ENCODE data around the gene ELMO2.

DNA sequence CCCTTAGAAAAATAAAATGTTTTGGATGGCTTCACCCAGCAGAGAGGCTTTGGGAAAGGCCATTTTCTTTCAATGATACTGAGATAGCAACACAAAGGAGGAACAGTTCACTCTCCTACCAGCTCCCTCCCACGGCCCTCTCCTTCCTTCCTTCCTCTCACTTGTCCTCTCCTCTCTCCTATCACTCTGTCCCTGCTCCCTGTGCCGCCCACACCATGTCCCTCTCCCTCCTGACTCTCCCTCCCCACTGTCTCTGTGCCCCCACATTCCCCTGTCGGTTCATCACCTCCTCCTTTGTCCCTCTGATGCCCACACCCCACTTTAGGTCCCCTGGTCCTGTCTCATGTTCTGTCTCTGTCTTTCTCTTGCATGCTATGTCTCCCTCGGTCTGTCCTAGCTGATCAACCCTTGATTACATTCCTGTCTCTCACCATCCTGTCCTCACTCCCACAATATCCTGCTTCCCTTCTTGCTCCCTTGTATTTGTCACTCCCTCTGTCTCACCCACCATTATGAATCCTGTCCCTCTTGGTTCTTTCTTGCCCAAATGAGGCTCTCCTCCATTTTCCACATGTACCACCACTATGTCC is 30.1 kb downstream of the ELMO2 start:
- no peak for TF ChIP-seq SNAI2 (CRISPR knock-in tag; IDR thresholded peaks at IDR 0.05)
- TF ChIP-seq BACH2 (CRISPR knock-in tag; IDR thresholded peaks at IDR 0.05; ENCODE audit: borderline replicate concordance): no peak
- no peak for TF ChIP-seq TOX (CRISPR knock-in tag; IDR thresholded peaks at IDR 0.05; ENCODE audit: borderline replicate concordance)
- TF ChIP-seq, protein P1, sequence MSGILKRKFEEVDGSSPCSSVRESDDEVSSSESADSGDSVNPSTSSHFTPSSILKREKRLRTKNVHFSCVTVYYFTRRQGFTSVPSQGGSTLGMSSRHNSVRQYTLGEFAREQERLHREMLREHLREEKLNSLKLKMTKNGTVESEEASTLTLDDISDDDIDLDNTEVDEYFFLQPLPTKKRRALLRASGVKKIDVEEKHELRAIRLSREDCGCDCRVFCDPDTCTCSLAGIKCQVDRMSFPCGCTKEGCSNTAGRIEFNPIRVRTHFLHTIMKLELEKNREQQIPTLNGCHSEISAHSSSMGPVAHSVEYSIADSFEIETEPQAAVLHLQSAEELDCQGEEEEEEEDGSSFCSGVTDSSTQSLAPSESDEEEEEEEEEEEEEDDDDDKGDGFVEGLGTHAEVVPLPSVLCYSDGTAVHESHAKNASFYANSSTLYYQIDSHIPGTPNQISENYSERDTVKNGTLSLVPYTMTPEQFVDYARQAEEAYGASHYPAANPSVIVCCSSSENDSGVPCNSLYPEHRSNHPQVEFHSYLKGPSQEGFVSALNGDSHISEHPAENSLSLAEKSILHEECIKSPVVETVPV (CRISPR knock-in tag; IDR thresholded peaks at IDR 0.05): no peak
- TF ChIP-seq TCF4 (CRISPR knock-in tag; IDR thresholded peaks at IDR 0.05; ENCODE audit: borderline replicate concordance): no peak
- no peak for TF ChIP-seq ARNTL (CRISPR knock-in tag; IDR thresholded peaks at IDR 0.05; ENCODE audit: borderline replicate concordance, low read depth)
- no peak for TF ChIP-seq ZFP30 (CRISPR knock-in tag; IDR thresholded peaks at IDR 0.05)

Data from SK-N-SH treated with all-trans-retinoic acid at 6 μM for 48 hours (cell line).